ENCODE results near the gene HYAL3. TPM values are rescaled to one million over a fixed set of nuclear protein-coding genes. Genes with fewer than 3 reads are reported as not detected.

The HYAL3 gene
- total RNA-seq, 2 donors from 2014 or later, result 4.1 to 10.7 TPM

GRCh38 chr3:50320853-50321335, 21.7 kb upstream of the HYAL3 start:
- TF ChIP-seq CTCF (IDR thresholded peaks at IDR 0.05) (peak in 1 of 4 experiments; percentile 22), POLR2A (IDR thresholded peaks at IDR 0.05) (peak; percentile 86), POLR2AphosphoS5 (IDR thresholded peaks at IDR 0.05) (no peak)
- H3K36me3 ChIP-seq, result no peaks in the 10 kb centered on the region
- under 1% methylated on average over 15 of the region's 45 CpGs for WGBS
- H3K4me3 ChIP-seq, result peak overlapping the region; percentile 48 to 68
- intact Hi-C loops (cut with DNase I), result loop anchor here (5.0 kb wide), 1 partner anchor 84 kb away; the partner anchor contains the start of gene GNAI2
- DNase-seq (ENCODE audit: low spot score), result peak; percentile 82
- no peaks in the 10 kb centered on the region for H3K27me3 ChIP-seq (replicated peaks; ENCODE audit: insufficient read depth)
- peak overlapping the region; percentile 88 to 95 for H3K27ac ChIP-seq
- H3K9me3 ChIP-seq, result no peaks in the 10 kb centered on the region
- H3K4me1 ChIP-seq (replicated peaks), result peaks cover 27% of the 10 kb centered on the region

GRCh38 chr3:50319894-50320625, 20.9 kb upstream of the HYAL3 start:
- no peak for DNase-seq (ENCODE audit: low spot score)
- Histone ChIP-seq H3K4me3 (peak overlapping the region; percentile 48 to 68), H3K4me1 (replicated peaks) (peaks cover 27% of the 10 kb centered on the region), H3K36me3 (no peaks in the 10 kb centered on the region), H3K27me3 (replicated peaks; ENCODE audit: insufficient read depth) (no peaks in the 10 kb centered on the region), H3K9me3 (no peaks in the 10 kb centered on the region), H3K27ac (peak overlapping the region; percentile 88 to 95)
- no peak for TF ChIP-seq POLR2AphosphoS5 (IDR thresholded peaks at IDR 0.05)
- 68% methylated on average over 29 of the region's 29 CpGs for WGBS
- intact Hi-C loops (cut with DNase I), result loop anchor here (5.0 kb wide), 1 partner anchor 83 kb away; the partner anchor contains the start of gene GNAI2

- no peak for TF ChIP-seq CTCF (IDR thresholded peaks at IDR 0.05)
- no peak for TF ChIP-seq POLR2AphosphoS5 (IDR thresholded peaks at IDR 0.05)
- no peak for TF ChIP-seq POLR2A (IDR thresholded peaks at IDR 0.05)
- Histone ChIP-seq H3K27ac (peak overlapping the region in 1 of 2 donors; percentile 90), H3K4me3 (no peak overlapping the region), H3K9me3 (no peaks in the 10 kb centered on the region), H3K4me1 (replicated peaks) (peaks cover 27% of the 10 kb centered on the region), H3K27me3 (replicated peaks; ENCODE audit: insufficient read depth) (no peaks in the 10 kb centered on the region), H3K36me3 (no peaks in the 10 kb centered on the region)
- intact Hi-C loops (cut with DNase I), result no loop called here
- 89% methylated on average over 16 of the region's 16 CpGs for WGBS
- no peak for DNase-seq (ENCODE audit: low spot score)
Measured at GRCh38 chr3:50319181-50319893, 20.1 kb upstream of the HYAL3 start.

- WGBS, result 83% methylated on average over 9 of the region's 10 CpGs
- intact Hi-C loops (cut with DNase I), result no loop called here
- H3K27ac ChIP-seq, result peak overlapping the region in 1 of 2 donors; percentile 90
- DNase-seq (ENCODE audit: low spot score), result no peak
- no peaks in the 10 kb centered on the region for H3K27me3 ChIP-seq (replicated peaks; ENCODE audit: insufficient read depth)
- no peak overlapping the region for H3K4me3 ChIP-seq
- H3K9me3 ChIP-seq, result no peaks in the 10 kb centered on the region
- peaks cover 27% of the 10 kb centered on the region for H3K4me1 ChIP-seq (replicated peaks)
- H3K36me3 ChIP-seq, result no peaks in the 10 kb centered on the region
- TF ChIP-seq POLR2A (IDR thresholded peaks at IDR 0.05) (no peak), CTCF (IDR thresholded peaks at IDR 0.05) (no peak), POLR2AphosphoS5 (IDR thresholded peaks at IDR 0.05) (no peak)
Measured at GRCh38 chr3:50318615-50319014, 19.4 kb upstream of the HYAL3 start.

GRCh38 chr3:50318163-50318562, 19.0 kb upstream of the HYAL3 start:
- DNase-seq (ENCODE audit: low spot score), result no peak
- 84% methylated on average over 9 of the region's 11 CpGs for WGBS
- H3K27me3 ChIP-seq (replicated peaks; ENCODE audit: insufficient read depth), result no peaks in the 10 kb centered on the region
- intact Hi-C loops (cut with DNase I), result no loop called here
- H3K9me3 ChIP-seq, result no peaks in the 10 kb centered on the region
- no peak for TF ChIP-seq POLR2A (IDR thresholded peaks at IDR 0.05)
- TF ChIP-seq POLR2AphosphoS5 (IDR thresholded peaks at IDR 0.05), result no peak
- no peak for TF ChIP-seq CTCF (IDR thresholded peaks at IDR 0.05)
- H3K27ac ChIP-seq, result peak overlapping the region; percentile 90 to 91
- H3K36me3 ChIP-seq, result no peaks in the 10 kb centered on the region
- H3K4me3 ChIP-seq, result no peak overlapping the region
- H3K4me1 ChIP-seq (replicated peaks), result peaks cover 27% of the 10 kb centered on the region

Data from prostate gland (tissue), 2 donors.